ENCODE results near the gene PUS1.
A peak's percentile ranks its signal among the peaks of the same experiment; 100 is the strongest.
"Not testable (repeated sequence)": the region's sequence is repeated elsewhere in the genome, so short reads cannot be mapped to it uniquely, and the experiment has no call there.

The PUS1 gene
- total RNA-seq = 41.0 to 77.0 reads per million in 2 experiments

- peak; percentile 92 for DNase-seq (ENCODE audit: low read depth)
Measured at GRCh38 chr12:131928711-131929580, at the start of gene PUS1. Gene PUS1 (plus strand): TSS chr12:131929276. CDS start chr12:131929723, 447 bp downstream.

GRCh38 chr12:131882804-131883520 is 46.1 kb upstream of the PUS1 start:
- DNase-seq (ENCODE audit: low read depth) = no peak

- no peak for DNase-seq (ENCODE audit: low read depth)
Measured at GRCh38 chr12:131883521-131883900, 45.6 kb upstream of the PUS1 start.

GRCh38 chr12:131885076-131885475 is 44.0 kb upstream of the PUS1 start:
- DNase-seq (ENCODE audit: low read depth) = not testable (repeated sequence)

GRCh38 chr12:131885543-131886057 is 43.5 kb upstream of the PUS1 start:
- DNase-seq (ENCODE audit: low read depth) = no peak

GRCh38 chr12:131891722-131892121 is 37.4 kb upstream of the PUS1 start:
- DNase-seq (ENCODE audit: low read depth) = not testable (repeated sequence)

- DNase-seq (ENCODE audit: low read depth) = no peak
Measured at GRCh38 chr12:131892711-131893604, 36.1 kb upstream of the PUS1 start.

GRCh38 chr12:131893605-131894312 is 35.3 kb upstream of the PUS1 start:
- no peak for DNase-seq (ENCODE audit: low read depth)

GRCh38 chr12:131894313-131894860 is 34.7 kb upstream of the PUS1 start, which contains the start of gene ULK1:
Gene ULK1 (plus strand): TSS chr12:131894622. CDS start chr12:131895002, 380 bp downstream.
- DNase-seq (ENCODE audit: low read depth) = peak; percentile 89

- DNase-seq (ENCODE audit: low read depth) = no peak
Measured at GRCh38 chr12:131894981-131895639, 34.0 kb upstream of the PUS1 start.

- DNase-seq (ENCODE audit: low read depth) = no peak
Measured at GRCh38 chr12:131895640-131896079, 33.4 kb upstream of the PUS1 start.

GRCh38 chr12:131896080-131896810 is 32.8 kb upstream of the PUS1 start:
- DNase-seq (ENCODE audit: low read depth) = peak; percentile 35

GRCh38 chr12:131896811-131897270 is 32.2 kb upstream of the PUS1 start:
- DNase-seq (ENCODE audit: low read depth) = no peak

- no peak for DNase-seq (ENCODE audit: low read depth)
Measured at GRCh38 chr12:131897276-131897675, 31.8 kb upstream of the PUS1 start.

GRCh38 chr12:131897875-131898274 is 31.2 kb upstream of the PUS1 start:
- no peak for DNase-seq (ENCODE audit: low read depth)

- DNase-seq (ENCODE audit: low read depth) = no peak
Measured at GRCh38 chr12:131900397-131900796, 28.7 kb upstream of the PUS1 start.

GRCh38 chr12:131901431-131902331 is 27.4 kb upstream of the PUS1 start:
- DNase-seq (ENCODE audit: low read depth) = no peak
